ENCODE results near the gene LIN7C. TPM values are rescaled to one million over a fixed set of nuclear protein-coding genes. Genes with fewer than 3 reads are reported as not detected.
"Not testable (repeated sequence)": the region's sequence is repeated elsewhere in the genome, so short reads cannot be mapped to it uniquely, and the experiment has no call there.

LIN7C gene
- total RNA-seq, 1 donor from 2014 or later: 342 TPM

DNA sequence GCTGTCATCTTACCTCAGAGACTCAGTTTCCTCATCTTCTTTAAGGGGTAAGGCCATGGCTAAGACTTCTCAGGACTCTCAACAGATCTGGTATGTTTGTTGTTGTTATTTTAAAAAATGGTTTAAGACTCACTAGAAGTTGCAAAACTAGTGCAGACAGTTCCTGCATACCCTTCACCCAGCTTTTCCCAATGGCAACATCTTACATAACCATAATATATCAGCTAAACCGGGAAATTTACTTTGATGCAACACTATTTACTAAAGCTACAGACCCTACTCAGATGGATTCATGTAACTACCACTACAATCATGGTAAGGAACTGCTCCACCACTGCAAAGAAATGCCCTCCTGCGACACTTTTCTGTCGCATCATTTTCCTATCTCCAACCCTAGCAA lies 54.4 kb downstream of the LIN7C start:
- FAIRE-seq: no peak
- DNase-seq (ENCODE audit: low spot score in 2 of 2): no peak

- no peak for DNase-seq (ENCODE audit: low spot score in 2 of 2)
- no peak for FAIRE-seq
These were observed 55.2 kb downstream of the LIN7C start for GRCh38 chr11:27451244-27451965.

- FAIRE-seq; DNase-seq (ENCODE audit: low spot score in 2 of 2): not testable (repeated sequence)
These were observed 58.4 kb downstream of the LIN7C start for GRCh38 chr11:27448184-27448540.

- no peak for FAIRE-seq
These were observed 59.0 kb downstream of the LIN7C start for GRCh38 chr11:27447288-27448183.

GRCh38 chr11:27445625-27446024 lies 60.9 kb downstream of the LIN7C start:
- DNase-seq (ENCODE audit: low spot score in 2 of 2): no peak
- no peak for FAIRE-seq

More at GRCh38 chr11:27447288-27448183, 59.0 kb downstream of the LIN7C start:
- no peak for DNase-seq (ENCODE audit: low spot score in 2 of 2)

- FAIRE-seq (no peak), DNase-seq (ENCODE audit: low spot score in 2 of 2) (no peak)
These were observed 61.8 kb downstream of the LIN7C start for GRCh38 chr11:27444801-27445215.

Small RNA genes lying within 50 kb of the gene (small RNA-seq; reads per million reads assigned to genes)
- not detected for gene AC100771.1
- not detected for gene MIR8087
- gene RNA5SP339: not detected

Other genes with a start within 250 kb of the LIN7C start
- 13.0 TPM for gene CCDC34, start 143.6 kb downstream of the LIN7C start, total RNA-seq
- gene LGR4, start 34.0 kb downstream of the LIN7C start, total RNA-seq: 17.1 TPM
- 12.6 TPM for gene BDNF, start 193.7 kb upstream of the LIN7C start, total RNA-seq

Data from frontal cortex (tissue), 4 donors.